DND-41 (cell line): ENCODE data around the gene AP3S1.
"Not testable (repeated sequence)": the region's sequence is repeated elsewhere in the genome, so short reads cannot be mapped to it uniquely, and the experiment has no call there.

Experiments
- ATAC-seq: fragments of 200-7000 bp; cut with Tn5 transposase; 3 replicates; pipeline ENCODE4 v1.9.1; 2021; ENCODE audit warnings: low read depth; ENCODE audit not compliant: insufficient read depth
- DNase-seq: peaks from one replicate; pipeline ENCODE4 v3.0.0-alpha.2; 2020
- H2AFZ ChIP-seq: 2 replicates; pipeline ENCODE4 v1.6.0; 2012; ENCODE audit warnings: low read depth, low read length
- H3K27ac ChIP-seq: 2 replicates; pipeline ENCODE4 v1.5.1; 2012; ENCODE audit warnings: low read length, inconsistent platforms
- H3K27me3 ChIP-seq: fragments of 200-600 bp; sonication (generic); 2 replicates; pipeline ENCODE4 v1.6.0; 2012; ENCODE audit warnings: low read length, mild to moderate bottlenecking, inconsistent platforms; ENCODE audit not compliant: insufficient read depth, poor library complexity
- H3K36me3 ChIP-seq: 2 replicates; pipeline ENCODE4 v1.5.1; 2012; ENCODE audit warnings: low read length, inconsistent platforms; ENCODE audit not compliant: insufficient read depth
- H3K4me1 ChIP-seq: 2 replicates; pipeline ENCODE4 v1.5.1; 2012; ENCODE audit warnings: mild to moderate bottlenecking, low read length; ENCODE audit not compliant: insufficient read depth
- H3K4me2 ChIP-seq: 2 replicates; pipeline ENCODE4 v1.6.0; 2012; ENCODE audit warnings: mild to moderate bottlenecking, moderate library complexity, low read length, inconsistent platforms; ENCODE audit not compliant: insufficient read depth
- H3K4me3 ChIP-seq, 2 experiments: fragments of 200-600 bp in 1 of 2; shearing (Covaris generic) in 1 of 2; 2 replicates each; pipeline ENCODE4 v1.5.1; 2012 to 2016; ENCODE audit warnings: inconsistent platforms in 2 of 2, low read length in 2 of 2, mild to moderate bottlenecking in 2 of 2, low read depth in 1 of 2, moderate library complexity in 1 of 2
- H3K79me2 ChIP-seq: 2 replicates; pipeline ENCODE4 v1.6.0; 2012; ENCODE audit warnings: low read length, inconsistent platforms; ENCODE audit not compliant: insufficient read depth
- H3K9ac ChIP-seq: 2 replicates; pipeline ENCODE4 v1.6.0; 2012; ENCODE audit warnings: low read depth, mild to moderate bottlenecking, inconsistent platforms, low read length, moderate library complexity
- H3K9me3 ChIP-seq: 2 replicates; pipeline ENCODE4 v1.5.1; 2012; ENCODE audit warnings: low read length, moderate library complexity, mild to moderate bottlenecking, inconsistent platforms; ENCODE audit not compliant: insufficient read depth, severe bottlenecking
- H4K20me1 ChIP-seq: 2 replicates; pipeline ENCODE4 v1.6.0; 2012; ENCODE audit warnings: low read length; ENCODE audit not compliant: insufficient read depth
- EZH2 ChIP-seq: IDR thresholded peaks from 3 replicates; pipeline ENCODE4 v1.6.1; 2012; ENCODE audit warnings: borderline replicate concordance, low read depth, mild to moderate bottlenecking, moderate library complexity, low read length, inconsistent platforms; ENCODE audit not compliant: severe bottlenecking
- TF ChIP-seq, protein P1 (sequence below): IDR thresholded peaks from 2 replicates; pipeline ENCODE4 v1.5.1; 2012; ENCODE audit warnings: borderline replicate concordance, low read length, moderate library complexity, mild to moderate bottlenecking; ENCODE audit not compliant: poor library complexity, severe bottlenecking; ENCODE audit errors: extremely low read depth

The AP3S1 gene

GRCh38 chr5:115930171-115930570, 88.4 kb downstream of the AP3S1 start:
- not testable (repeated sequence) for DNase-seq, H3K36me3 ChIP-seq, ATAC-seq, H4K20me1 ChIP-seq, H3K4me1 ChIP-seq, H3K79me2 ChIP-seq, H3K27ac ChIP-seq, H2AFZ ChIP-seq, H3K4me2 ChIP-seq, H3K27me3 ChIP-seq, H3K9me3 ChIP-seq, H3K9ac ChIP-seq, H3K4me3 ChIP-seq

- Histone ChIP-seq H3K9me3 (no peaks in the 10 kb centered on the region), H3K79me2 (no peaks in the 10 kb centered on the region), H3K4me2 (no peak overlapping the region), H2AFZ (no peak overlapping the region), H3K4me3 (no peak overlapping the region), H3K4me1 (no peaks in the 10 kb centered on the region), H3K27me3 (no peaks in the 10 kb centered on the region), H3K36me3 (no peaks in the 10 kb centered on the region), H3K27ac (no peak overlapping the region), H4K20me1 (no peaks in the 10 kb centered on the region), H3K9ac (no peak overlapping the region)
- ATAC-seq (no peak), DNase-seq (no peak)
- TF ChIP-seq EZH2: no peak
- TF ChIP-seq, protein P1, sequence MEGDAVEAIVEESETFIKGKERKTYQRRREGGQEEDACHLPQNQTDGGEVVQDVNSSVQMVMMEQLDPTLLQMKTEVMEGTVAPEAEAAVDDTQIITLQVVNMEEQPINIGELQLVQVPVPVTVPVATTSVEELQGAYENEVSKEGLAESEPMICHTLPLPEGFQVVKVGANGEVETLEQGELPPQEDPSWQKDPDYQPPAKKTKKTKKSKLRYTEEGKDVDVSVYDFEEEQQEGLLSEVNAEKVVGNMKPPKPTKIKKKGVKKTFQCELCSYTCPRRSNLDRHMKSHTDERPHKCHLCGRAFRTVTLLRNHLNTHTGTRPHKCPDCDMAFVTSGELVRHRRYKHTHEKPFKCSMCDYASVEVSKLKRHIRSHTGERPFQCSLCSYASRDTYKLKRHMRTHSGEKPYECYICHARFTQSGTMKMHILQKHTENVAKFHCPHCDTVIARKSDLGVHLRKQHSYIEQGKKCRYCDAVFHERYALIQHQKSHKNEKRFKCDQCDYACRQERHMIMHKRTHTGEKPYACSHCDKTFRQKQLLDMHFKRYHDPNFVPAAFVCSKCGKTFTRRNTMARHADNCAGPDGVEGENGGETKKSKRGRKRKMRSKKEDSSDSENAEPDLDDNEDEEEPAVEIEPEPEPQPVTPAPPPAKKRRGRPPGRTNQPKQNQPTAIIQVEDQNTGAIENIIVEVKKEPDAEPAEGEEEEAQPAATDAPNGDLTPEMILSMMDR: no peak
Observed at GRCh38 chr5:115930630-115931337, 89.0 kb downstream of the AP3S1 start.

- H4K20me1 ChIP-seq: no peaks in the 10 kb centered on the region
- ATAC-seq (no peak), DNase-seq (no peak)
- TF ChIP-seq EZH2: no peak
- TF ChIP-seq, protein P1: no peak
- H2AFZ ChIP-seq: no peak overlapping the region
- H3K4me3 ChIP-seq: no peak overlapping the region
- H3K27ac ChIP-seq: no peak overlapping the region
- H3K4me2 ChIP-seq: no peak overlapping the region
- no peak overlapping the region for H3K9ac ChIP-seq
- H3K79me2 ChIP-seq: no peaks in the 10 kb centered on the region
- no peaks in the 10 kb centered on the region for H3K9me3 ChIP-seq
- H3K36me3 ChIP-seq: no peaks in the 10 kb centered on the region
- H3K27me3 ChIP-seq: no peaks in the 10 kb centered on the region
- H3K4me1 ChIP-seq: no peaks in the 10 kb centered on the region
Observed at GRCh38 chr5:115932991-115933390, 91.3 kb downstream of the AP3S1 start.

GRCh38 chr5:115934388-115934974, 92.7 kb downstream of the AP3S1 start:
- no peaks in the 10 kb centered on the region for H3K9me3 ChIP-seq
- no peak overlapping the region for H3K4me2 ChIP-seq
- H3K79me2 ChIP-seq: no peaks in the 10 kb centered on the region
- no peaks in the 10 kb centered on the region for H3K27me3 ChIP-seq
- no peaks in the 10 kb centered on the region for H4K20me1 ChIP-seq
- no peak overlapping the region for H3K27ac ChIP-seq
- peak; percentile 7 for DNase-seq
- TF ChIP-seq, protein P1: no peak
- TF ChIP-seq EZH2: no peak
- H3K4me1 ChIP-seq: no peaks in the 10 kb centered on the region
- H3K9ac ChIP-seq: no peak overlapping the region
- no peaks in the 10 kb centered on the region for H3K36me3 ChIP-seq
- no peak overlapping the region for H2AFZ ChIP-seq
- H3K4me3 ChIP-seq: no peak overlapping the region
- ATAC-seq: peak; percentile 48; the same call in 2 of the 3 replicates
